Vagina (tissue), 2 donors: ENCODE results near the gene SLC15A1. TPM values are rescaled to one million over a fixed set of nuclear protein-coding genes. Genes with fewer than 3 reads are reported as not detected.

Experiments used
- DNase-seq, 2 donors: peaks; one replicate each; pipeline ENCODE4 v3.0.0-alpha.2; 2017; ENCODE audit errors: extremely low spot score in 2 of 2
- H3K27ac ChIP-seq: fragments of 200-600 bp; sonication (generic); one replicate; pipeline ENCODE4 v1.5.1; 2019
- H3K27me3 ChIP-seq: fragments of 200-600 bp; sonication (generic); one replicate; pipeline ENCODE4 v1.5.1; 2019
- H3K36me3 ChIP-seq, 2 donors: fragments of 200-600 bp; sonication (generic); one replicate each; pipeline ENCODE4 v1.5.1; 2017 to 2019
- H3K4me1 ChIP-seq: fragments of 200-600 bp; sonication (generic); one replicate; pipeline ENCODE4 v1.5.1; 2019
- H3K4me3 ChIP-seq, 2 donors: fragments of 200-600 bp; sonication (generic); 1 replicate in 1 of 2; 2 replicates in 1 of 2; pipeline ENCODE4 v1.5.1; 2016 to 2019
- H3K9me3 ChIP-seq: fragments of 200-600 bp; sonication (generic); one replicate; pipeline ENCODE4 v1.5.1; 2019
- POLR2A ChIP-seq, 2 donors: fragments of 450-650 bp; IDR thresholded peaks; one replicate each; pipeline ENCODE4 v1.6.1; 2017; ENCODE audit warnings: antibody characterized with exemption in 2 of 2, mild to moderate bottlenecking in 2 of 2, moderate library complexity in 2 of 2
- POLR2AphosphoS5 ChIP-seq, 2 donors: sonication (generic); formaldehyde crosslinking; IDR thresholded peaks; one replicate each; pipeline ENCODE4 v1.9.0; 2017; ENCODE audit warnings: antibody characterized with exemption in 2 of 2, mild to moderate bottlenecking in 2 of 2, low read depth in 1 of 2; ENCODE audit not compliant: insufficient read depth in 1 of 2
- intact Hi-C: fragments of 100-400 bp; cut with DNase I; formaldehyde crosslinking; loops from one replicate; pipeline ENCODE4 v1.15.1; 2023
- total RNA-seq: library from RNA; depleted of rRNA; stranded (reverse); fragments of >200 nt; gene quantifications from one replicate; pipeline ENCODE4 v1.2.3, GENCODE V29; 2016
- TF ChIP-seq, protein P1 (sequence below), 3 experiments: fragments of 450-650 bp in 2 of 3; fragments of 200-600 bp in 1 of 3; sonication (generic) in 1 of 3; IDR thresholded peaks; one replicate each; pipeline ENCODE4 v1.5.1; 2017 to 2019; ENCODE audit warnings: antibody characterized with exemption in 3 of 3, mild to moderate bottlenecking in 2 of 3, moderate library complexity in 2 of 3

SLC15A1 gene
- total RNA-seq: 7.4 TPM

- intact Hi-C loops: no loop called here
- Histone ChIP-seq H3K27me3 (no peaks in the 10 kb centered on the region), H3K36me3 (no peaks in the 10 kb centered on the region), H3K9me3 (no peaks in the 10 kb centered on the region), H3K4me1 (peaks cover 17% of the 10 kb centered on the region), H3K27ac (no peak within 1 kb of the TSS), H3K4me3 (peak within 1 kb of the TSS; percentile 26 to 43)
- no peak for DNase-seq
- TF ChIP-seq, protein P1, sequence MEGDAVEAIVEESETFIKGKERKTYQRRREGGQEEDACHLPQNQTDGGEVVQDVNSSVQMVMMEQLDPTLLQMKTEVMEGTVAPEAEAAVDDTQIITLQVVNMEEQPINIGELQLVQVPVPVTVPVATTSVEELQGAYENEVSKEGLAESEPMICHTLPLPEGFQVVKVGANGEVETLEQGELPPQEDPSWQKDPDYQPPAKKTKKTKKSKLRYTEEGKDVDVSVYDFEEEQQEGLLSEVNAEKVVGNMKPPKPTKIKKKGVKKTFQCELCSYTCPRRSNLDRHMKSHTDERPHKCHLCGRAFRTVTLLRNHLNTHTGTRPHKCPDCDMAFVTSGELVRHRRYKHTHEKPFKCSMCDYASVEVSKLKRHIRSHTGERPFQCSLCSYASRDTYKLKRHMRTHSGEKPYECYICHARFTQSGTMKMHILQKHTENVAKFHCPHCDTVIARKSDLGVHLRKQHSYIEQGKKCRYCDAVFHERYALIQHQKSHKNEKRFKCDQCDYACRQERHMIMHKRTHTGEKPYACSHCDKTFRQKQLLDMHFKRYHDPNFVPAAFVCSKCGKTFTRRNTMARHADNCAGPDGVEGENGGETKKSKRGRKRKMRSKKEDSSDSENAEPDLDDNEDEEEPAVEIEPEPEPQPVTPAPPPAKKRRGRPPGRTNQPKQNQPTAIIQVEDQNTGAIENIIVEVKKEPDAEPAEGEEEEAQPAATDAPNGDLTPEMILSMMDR (IDR thresholded peaks at IDR 0.05): no peak
- TF ChIP-seq POLR2A (IDR thresholded peaks at IDR 0.05) (no peak), POLR2AphosphoS5 (IDR thresholded peaks at IDR 0.05; ENCODE audit: insufficient read depth in 1 of 2, low read depth in 1 of 2) (no peak)
These were observed at the start of gene SLC15A1 for GRCh38 chr13:98752467-98753290. TSS of gene SLC15A1 (minus strand) at chr13:98752672. CDS start at chr13:98752598, 74 bp downstream.

GRCh38 chr13:98801626-98802418 lies 49.4 kb upstream of the SLC15A1 start:
- H3K9me3 ChIP-seq: no peaks in the 10 kb centered on the region
- DNase-seq: no peak
- peaks cover 0 to 7% of the 10 kb centered on the region in 2 donors for H3K36me3 ChIP-seq
- peaks cover 11% of the 10 kb centered on the region for H3K4me1 ChIP-seq
- intact Hi-C loops: no loop called here
- no peak overlapping the region for H3K27ac ChIP-seq
- TF ChIP-seq, protein P1 (IDR thresholded peaks at IDR 0.05): no peak
- no peak for TF ChIP-seq POLR2AphosphoS5 (IDR thresholded peaks at IDR 0.05; ENCODE audit: insufficient read depth in 1 of 2, low read depth in 1 of 2)
- no peak for TF ChIP-seq POLR2A (IDR thresholded peaks at IDR 0.05)
- H3K27me3 ChIP-seq: no peaks in the 10 kb centered on the region
- H3K4me3 ChIP-seq: no peak overlapping the region

DNA sequence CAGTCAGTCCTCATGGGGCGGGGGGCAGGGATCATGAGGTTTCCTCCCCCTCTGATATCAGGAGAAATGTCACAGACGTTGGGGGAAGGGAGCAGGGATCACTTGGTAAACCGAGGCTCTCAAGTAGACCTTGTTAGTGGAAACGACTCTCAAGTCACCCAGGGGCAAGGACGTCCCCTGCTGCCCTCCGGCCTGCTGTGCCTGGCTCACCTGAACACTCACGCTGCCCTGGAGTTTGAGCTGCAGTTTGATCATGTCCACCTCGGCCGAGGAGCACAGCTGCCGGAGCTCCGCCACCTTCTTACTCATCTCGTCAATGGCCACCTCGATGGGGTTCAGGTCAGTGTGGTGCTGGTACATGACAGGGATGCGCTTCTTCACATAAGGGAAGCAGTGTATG lies 47.6 kb upstream of the SLC15A1 start:
- intact Hi-C loops: no loop called here
- H3K27me3 ChIP-seq: no peaks in the 10 kb centered on the region

DNA sequence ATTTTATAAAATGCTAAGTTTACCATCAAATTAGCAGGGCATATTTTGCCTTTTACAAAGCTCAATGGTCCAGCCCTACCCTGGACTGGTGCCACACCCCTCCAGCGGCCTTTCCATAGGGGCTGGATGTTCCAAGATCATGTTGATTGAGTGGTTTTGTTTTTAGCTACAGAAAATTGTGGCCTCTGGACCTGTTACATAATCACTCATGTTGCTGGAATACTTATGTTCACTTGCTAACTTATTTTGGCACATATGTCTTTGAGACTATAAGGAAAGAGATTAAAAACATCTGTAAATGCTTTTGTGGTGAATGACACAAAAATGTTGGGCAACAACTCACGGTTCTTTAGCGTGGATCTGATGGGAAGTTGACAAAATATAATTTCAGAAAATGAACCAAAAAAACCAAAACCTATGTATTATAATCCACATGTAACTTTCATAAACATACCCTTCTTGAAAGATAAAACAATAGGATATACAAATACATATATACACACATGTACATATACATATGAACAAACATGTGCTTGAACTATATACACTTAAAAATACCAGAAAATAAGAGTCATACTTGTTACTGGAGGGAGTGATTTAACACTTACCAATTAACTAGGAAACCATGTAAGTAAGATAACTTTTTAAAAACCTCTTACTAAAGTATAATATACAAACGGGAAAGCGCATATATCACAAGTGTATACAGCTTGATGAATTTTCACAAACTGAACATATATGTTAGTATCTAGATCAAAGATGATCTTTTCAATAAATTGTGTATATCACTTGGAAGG lies 46.6 kb upstream of the SLC15A1 start:
- TF ChIP-seq, protein P1 (IDR thresholded peaks at IDR 0.05): no peak
- TF ChIP-seq POLR2A (IDR thresholded peaks at IDR 0.05) (no peak), POLR2AphosphoS5 (IDR thresholded peaks at IDR 0.05; ENCODE audit: insufficient read depth in 1 of 2, low read depth in 1 of 2) (no peak)
- no peak for DNase-seq
- intact Hi-C loops: no loop called here
- H3K4me3 ChIP-seq: no peak overlapping the region
- no peak overlapping the region for H3K27ac ChIP-seq
- peaks cover 0 to under 1% of the 10 kb centered on the region in 2 donors for H3K36me3 ChIP-seq
- no peaks in the 10 kb centered on the region for H3K27me3 ChIP-seq
- H3K9me3 ChIP-seq: no peaks in the 10 kb centered on the region
- H3K4me1 ChIP-seq: peaks cover 11% of the 10 kb centered on the region

More for the DNA sequence above, 47.6 kb upstream of the SLC15A1 start:
- TF ChIP-seq POLR2AphosphoS5 (IDR thresholded peaks at IDR 0.05; ENCODE audit: insufficient read depth in 1 of 2, low read depth in 1 of 2): no peak
- TF ChIP-seq, protein P1 (IDR thresholded peaks at IDR 0.05): no peak
- TF ChIP-seq POLR2A (IDR thresholded peaks at IDR 0.05): no peak
- Histone ChIP-seq H3K4me3 (no peak overlapping the region), H3K36me3 (no peaks in the 10 kb centered on the region), H3K4me1 (peaks cover 11% of the 10 kb centered on the region), H3K9me3 (no peaks in the 10 kb centered on the region), H3K27ac (no peak overlapping the region)
- DNase-seq: no peak
